HEK293T (cell line): ENCODE results near the gene GRAMD2B.

Experiments
- ARNT ChIP-seq: fragments of 450-650 bp; IDR thresholded peaks from 2 replicates; pipeline ENCODE4 v1.6.1; 2017; ENCODE audit warnings: mild to moderate bottlenecking
- BHLHE40 ChIP-seq: fragments of 450-650 bp; IDR thresholded peaks from 2 replicates; pipeline ENCODE4 v1.6.1; 2016; ENCODE audit warnings: mild to moderate bottlenecking, moderate library complexity, borderline replicate concordance
- ELF4 ChIP-seq: fragments of 450-650 bp; IDR thresholded peaks from 2 replicates; pipeline ENCODE4 v1.6.1; 2017; ENCODE audit warnings: antibody characterized with exemption
- FOXK2 ChIP-seq: fragments of 450-650 bp; IDR thresholded peaks from 2 replicates; pipeline ENCODE4 v1.6.1; 2016; ENCODE audit warnings: mild to moderate bottlenecking
- NFRKB ChIP-seq: fragments of 450-650 bp; IDR thresholded peaks from 2 replicates; pipeline ENCODE4 v1.6.1; 2016; ENCODE audit warnings: mild to moderate bottlenecking, moderate library complexity
- SP1 ChIP-seq: fragments of 450-650 bp; IDR thresholded peaks from 2 replicates; pipeline ENCODE4 v1.6.1; 2017
- ZNF384 ChIP-seq: fragments of 450-650 bp; IDR thresholded peaks from 2 replicates; pipeline ENCODE4 v1.6.1; 2016

- no peak for TF ChIP-seq FOXK2
- TF ChIP-seq BHLHE40 = no peak
- TF ChIP-seq SP1 = no peak
- TF ChIP-seq ELF4 = no peak
- no peak for TF ChIP-seq NFRKB
- no peak for TF ChIP-seq ARNT
- no peak for TF ChIP-seq ZNF384
Observed at GRCh38 chr5:126462239-126463014, 39.2 kb downstream of the GRAMD2B start.
